Measurements from ENCODE around the gene OSR1. TPM values are rescaled to one million over a fixed set of nuclear protein-coding genes. Genes with fewer than 3 reads are reported as not detected.
"Not testable (repeated sequence)": the region's sequence is repeated elsewhere in the genome, so short reads cannot be mapped to it uniquely, and the experiment has no call there.

OSR1 gene
- total RNA-seq, 2 experiments from 2014 or later, result not detected

DNA sequence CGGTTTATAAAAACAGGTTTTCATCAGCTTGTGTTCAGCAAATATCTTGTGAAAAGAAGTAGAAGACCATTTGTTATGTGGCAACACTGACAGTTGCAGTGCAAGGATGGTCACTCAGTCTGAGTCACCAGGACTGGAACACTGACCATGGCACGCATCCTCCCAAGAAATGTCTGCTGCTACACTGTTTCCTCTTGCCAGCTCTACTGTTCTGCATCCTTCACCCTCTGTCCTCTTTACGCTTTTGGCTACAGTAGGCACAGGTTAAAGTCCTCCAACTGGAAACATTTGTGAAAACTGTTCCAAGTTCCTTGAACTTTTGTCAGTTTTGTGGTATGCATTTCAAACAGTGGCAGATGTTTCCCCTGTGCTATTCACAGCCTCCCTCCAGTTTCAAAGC, 39.4 kb downstream of the OSR1 start:
- Mint-ChIP-seq H3K9me3 (no peaks in the 10 kb centered on the region), H3K27me3 (no peaks in the 10 kb centered on the region), H3K4me1 (no peaks in the 10 kb centered on the region), H3K4me3 (no peak overlapping the region), H3K36me3 (ENCODE audit: low read depth) (no peaks in the 10 kb centered on the region), H3K27ac (no peak overlapping the region)
- no peak for DNase-seq
- CTCF ChIA-PET, result no interaction called here
- POLR2A ChIA-PET, result no interaction called here

GRCh38 chr2:19313553-19313952, 44.9 kb downstream of the OSR1 start:
- POLR2A ChIA-PET, result no interaction called here
- H3K36me3 Mint-ChIP-seq (ENCODE audit: low read depth), result no peaks in the 10 kb centered on the region
- H3K4me1 Mint-ChIP-seq, result no peaks in the 10 kb centered on the region
- H3K9me3 Mint-ChIP-seq, result no peaks in the 10 kb centered on the region
- H3K4me3 Mint-ChIP-seq, result no peak overlapping the region
- no peak for DNase-seq
- H3K27ac Mint-ChIP-seq, result no peak overlapping the region
- CTCF ChIA-PET, result no interaction called here
- H3K27me3 Mint-ChIP-seq, result no peaks in the 10 kb centered on the region

DNA sequence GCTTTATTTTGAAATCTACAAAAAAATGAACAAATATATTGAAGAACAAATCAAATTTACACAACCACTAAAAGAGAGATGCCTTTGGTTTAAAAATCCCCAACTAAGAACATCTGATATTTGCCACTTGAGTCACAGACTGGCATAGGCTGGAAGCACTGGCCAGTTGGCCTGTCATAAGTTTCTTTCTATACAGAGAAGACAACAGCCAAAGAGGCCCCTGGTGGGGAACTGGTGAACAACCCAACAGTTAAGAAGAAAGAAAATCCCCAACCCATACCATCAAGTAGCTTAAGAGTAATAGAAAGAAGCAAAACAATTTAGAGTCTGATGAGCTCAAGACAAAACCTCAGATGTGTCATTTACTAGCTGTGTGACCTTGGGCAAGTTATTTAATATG, 45.5 kb downstream of the OSR1 start:
- no peak for DNase-seq
- POLR2A ChIA-PET, result no interaction called here
- CTCF ChIA-PET, result no interaction called here
- H3K27ac Mint-ChIP-seq, result no peak overlapping the region
- no peaks in the 10 kb centered on the region for H3K36me3 Mint-ChIP-seq (ENCODE audit: low read depth)
- H3K27me3 Mint-ChIP-seq, result no peaks in the 10 kb centered on the region
- H3K9me3 Mint-ChIP-seq, result no peaks in the 10 kb centered on the region
- no peaks in the 10 kb centered on the region for H3K4me1 Mint-ChIP-seq
- no peak overlapping the region for H3K4me3 Mint-ChIP-seq

DNA sequence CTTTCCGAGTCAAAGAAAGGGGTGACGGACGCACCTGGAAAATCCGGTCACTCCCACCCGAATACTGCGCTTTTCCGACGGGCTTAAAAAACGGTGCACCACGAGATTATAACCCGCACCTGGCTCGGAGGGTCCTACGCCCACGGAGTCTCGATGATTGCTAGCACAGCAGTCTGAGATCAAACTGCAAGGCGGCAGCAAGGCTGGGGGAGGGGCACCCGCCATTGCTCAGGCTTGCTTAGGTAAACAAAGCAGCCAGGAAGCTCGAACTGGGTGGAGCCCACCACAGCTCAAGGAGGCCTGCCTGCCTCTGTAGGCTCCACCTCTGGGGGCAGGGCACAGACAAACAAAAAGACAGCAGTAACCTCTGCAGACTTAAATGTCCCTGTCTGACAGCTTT, 52.4 kb downstream of the OSR1 start:
- DNase-seq; H3K4me1 Mint-ChIP-seq; H3K4me3 Mint-ChIP-seq; POLR2A ChIA-PET; H3K36me3 Mint-ChIP-seq (ENCODE audit: low read depth); CTCF ChIA-PET; H3K9me3 Mint-ChIP-seq; H3K27ac Mint-ChIP-seq; H3K27me3 Mint-ChIP-seq: not testable (repeated sequence)

GRCh38 chr2:19305400-19306055, 52.9 kb downstream of the OSR1 start:
- DNase-seq; H3K36me3 Mint-ChIP-seq (ENCODE audit: low read depth); H3K27me3 Mint-ChIP-seq; H3K27ac Mint-ChIP-seq; CTCF ChIA-PET; H3K4me1 Mint-ChIP-seq; H3K4me3 Mint-ChIP-seq; H3K9me3 Mint-ChIP-seq; POLR2A ChIA-PET: not testable (repeated sequence)

GRCh38 chr2:19301706-19302105, 56.7 kb downstream of the OSR1 start:
- DNase-seq, result no peak

More at GRCh38 chr2:19301706-19302105, 56.7 kb downstream of the OSR1 start:
- Mint-ChIP-seq H3K4me1 (no peaks in the 10 kb centered on the region), H3K27me3 (no peaks in the 10 kb centered on the region), H3K27ac (no peak overlapping the region), H3K9me3 (no peaks in the 10 kb centered on the region), H3K4me3 (no peak overlapping the region), H3K36me3 (ENCODE audit: low read depth) (no peaks in the 10 kb centered on the region)
- CTCF ChIA-PET, result no interaction called here
- POLR2A ChIA-PET, result no interaction called here
